ENCODE results near the gene NUDCD3. TPM values are rescaled to one million over a fixed set of nuclear protein-coding genes. Genes with fewer than 3 reads are reported as not detected.

NUDCD3 gene
- total RNA-seq, 4 donors from 2014 or later = 54.3 to 101 (median 64.4) TPM

GRCh38 chr7:44375236-44375699 is 115.2 kb downstream of the NUDCD3 start:
- Histone ChIP-seq H3K4me3 (no peak overlapping the region), H3K9me3 (no peaks in the 10 kb centered on the region), H3K27ac (no peak overlapping the region), H3K27me3 (no peaks in the 10 kb centered on the region), H3K36me3 (no peaks in the 10 kb centered on the region), H3K4me1 (no peaks in the 10 kb centered on the region)
- no peak for DNase-seq (ENCODE audit: low spot score in 2 of 2)
- WGBS = 40% methylated on average over 1 of the region's 9 CpGs
- TF ChIP-seq POLR2A (IDR thresholded peaks at IDR 0.05) (no peak), EP300 (IDR thresholded peaks at IDR 0.05) (no peak), POLR2AphosphoS5 (IDR thresholded peaks at IDR 0.05) (no peak), CTCF (IDR thresholded peaks at IDR 0.05) (no peak)

- no peak overlapping the region for H3K4me3 ChIP-seq
- DNase-seq (ENCODE audit: low spot score in 2 of 2) = no peak
- H3K9me3 ChIP-seq = no peaks in the 10 kb centered on the region
- no peaks in the 10 kb centered on the region for H3K4me1 ChIP-seq
- H3K27me3 ChIP-seq = no peaks in the 10 kb centered on the region
- H3K27ac ChIP-seq = no peak overlapping the region
- TF ChIP-seq POLR2A (IDR thresholded peaks at IDR 0.05) (no peak), CTCF (IDR thresholded peaks at IDR 0.05) (no peak), EP300 (IDR thresholded peaks at IDR 0.05) (no peak), POLR2AphosphoS5 (IDR thresholded peaks at IDR 0.05) (no peak)
- no peaks in the 10 kb centered on the region for H3K36me3 ChIP-seq
- 73% methylated on average over 10 of the region's 12 CpGs for WGBS
Observed at GRCh38 chr7:44374007-44374763, 116.3 kb downstream of the NUDCD3 start.

GRCh38 chr7:44373418-44373740 is 117.1 kb downstream of the NUDCD3 start:
- DNase-seq (ENCODE audit: low spot score in 2 of 2) = no peak
- Histone ChIP-seq H3K36me3 (no peaks in the 10 kb centered on the region), H3K4me1 (no peaks in the 10 kb centered on the region), H3K27ac (no peak overlapping the region), H3K27me3 (no peaks in the 10 kb centered on the region), H3K9me3 (no peaks in the 10 kb centered on the region), H3K4me3 (no peak overlapping the region)
- WGBS = 80% methylated on average over 2 of the region's 2 CpGs
- no peak for TF ChIP-seq POLR2A (IDR thresholded peaks at IDR 0.05)
- TF ChIP-seq POLR2AphosphoS5 (IDR thresholded peaks at IDR 0.05) = no peak
- TF ChIP-seq CTCF (IDR thresholded peaks at IDR 0.05) = no peak
- TF ChIP-seq EP300 (IDR thresholded peaks at IDR 0.05) = no peak

- H3K27ac ChIP-seq = no peak overlapping the region
- no peak for DNase-seq (ENCODE audit: low spot score in 2 of 2)
- no peaks in the 10 kb centered on the region for H3K36me3 ChIP-seq
- 88% methylated on average over 5 of the region's 5 CpGs for WGBS
- H3K4me3 ChIP-seq = no peak overlapping the region
- TF ChIP-seq CTCF (IDR thresholded peaks at IDR 0.05) (no peak), POLR2AphosphoS5 (IDR thresholded peaks at IDR 0.05) (no peak), EP300 (IDR thresholded peaks at IDR 0.05) (no peak), POLR2A (IDR thresholded peaks at IDR 0.05) (no peak)
- H3K4me1 ChIP-seq = no peaks in the 10 kb centered on the region
- H3K9me3 ChIP-seq = no peaks in the 10 kb centered on the region
- peaks cover 2% of the 10 kb centered on the region for H3K27me3 ChIP-seq
Observed at GRCh38 chr7:44372560-44373417, 117.7 kb downstream of the NUDCD3 start.

- TF ChIP-seq EP300 (IDR thresholded peaks at IDR 0.05) = no peak
- TF ChIP-seq CTCF (IDR thresholded peaks at IDR 0.05) = no peak
- TF ChIP-seq POLR2AphosphoS5 (IDR thresholded peaks at IDR 0.05) = no peak
- TF ChIP-seq POLR2A (IDR thresholded peaks at IDR 0.05) = no peak
- Histone ChIP-seq H3K4me3 (no peak overlapping the region), H3K27me3 (peaks cover 4% of the 10 kb centered on the region), H3K36me3 (no peaks in the 10 kb centered on the region), H3K4me1 (no peaks in the 10 kb centered on the region), H3K27ac (no peak overlapping the region), H3K9me3 (no peaks in the 10 kb centered on the region)
- 97% methylated on average over 1 of the region's 1 CpG for WGBS
- DNase-seq (ENCODE audit: low spot score in 2 of 2) = no peak
Observed at GRCh38 chr7:44368885-44369284, 121.6 kb downstream of the NUDCD3 start.

Data from suprapubic skin (tissue), 4 donors.